Lower leg skin (tissue), 3 donors: Measurements from ENCODE around the gene AHR.

Experiments used
- CTCF ChIP-seq, 3 donors: fragments of 450-650 bp; IDR thresholded peaks; one replicate each; pipeline ENCODE4 v1.5.1; 2016; ENCODE audit warnings: antibody characterized with exemption in 3 of 3, mild to moderate bottlenecking in 3 of 3, moderate library complexity in 2 of 3
- POLR2A ChIP-seq, 2 donors: fragments of 450-650 bp; IDR thresholded peaks; one replicate each; pipeline ENCODE4 v1.6.1; 2016 to 2017; ENCODE audit warnings: antibody characterized with exemption in 2 of 2, mild to moderate bottlenecking in 1 of 2, moderate library complexity in 1 of 2

GRCh38 chr7:17300012-17300411 is 1.6 kb downstream of the AHR start:
- TF ChIP-seq CTCF (IDR thresholded peaks at IDR 0.05) (no peak), POLR2A (IDR thresholded peaks at IDR 0.05) (no peak)
